SK-N-MC (cell line): Measurements from ENCODE around the gene CREB3L2.
"Not testable (repeated sequence)": the region's sequence is repeated elsewhere in the genome, so short reads cannot be mapped to it uniquely, and the experiment has no call there.

Experiments used
- DNase-seq: peaks from one replicate; pipeline ENCODE4 v3.0.0-alpha.2; 2011; ENCODE audit warnings: low read depth, low spot score
- H3K27ac ChIP-seq: fragments of 200-600 bp; sonication (generic); 2 replicates; pipeline ENCODE4 v1.5.1; 2016; ENCODE audit warnings: mixed run types
- H3K36me3 ChIP-seq: fragments of 200-600 bp; sonication (generic); 2 replicates; pipeline ENCODE4 v1.6.1; 2017; ENCODE audit warnings: antibody characterized with exemption, low read length, mixed read lengths; ENCODE audit not compliant: insufficient read depth
- H3K4me3 ChIP-seq: fragments of 200-600 bp; sonication (generic); 2 replicates; pipeline ENCODE4 v1.5.1; 2016
- H3K9ac ChIP-seq: fragments of 200-600 bp; sonication (generic); 2 replicates; pipeline ENCODE4 v1.8.0; 2017; ENCODE audit warnings: mixed run types, mixed read lengths; ENCODE audit not compliant: insufficient read length
- H3K9me3 ChIP-seq: fragments of 200-600 bp; sonication (generic); 2 replicates; pipeline ENCODE4 v1.6.1; 2017; ENCODE audit warnings: low read depth, mild to moderate bottlenecking, antibody characterized with exemption, low read length, moderate library complexity, mixed read lengths
- EZH2 ChIP-seq: fragments of 200-600 bp; sonication (generic); IDR thresholded peaks from one replicate; pipeline ENCODE4 v1.6.1; 2017; ENCODE audit warnings: antibody characterized with exemption
- FOXP2 ChIP-seq: optimal IDR thresholded peaks from 2 replicates; pipeline ENCODE3; 2011; ENCODE audit warnings: mild to moderate bottlenecking, moderate library complexity; ENCODE audit not compliant: insufficient read depth; ENCODE audit errors: extremely low read length, control extremely low read depth
- POLR2AphosphoS5 ChIP-seq: IDR thresholded peaks from 2 replicates; pipeline ENCODE4 v1.6.1; 2012; ENCODE audit warnings: mild to moderate bottlenecking, low read depth, low read length, borderline replicate concordance

CREB3L2 gene

GRCh38 chr7:137844677-137845425 lies 157.0 kb downstream of the CREB3L2 start:
- Histone ChIP-seq H3K36me3 (no peaks in the 10 kb centered on the region), H3K4me3 (no peak overlapping the region), H3K9me3 (no peaks in the 10 kb centered on the region), H3K27ac (no peak overlapping the region), H3K9ac (no peak overlapping the region)
- no peak for DNase-seq
- TF ChIP-seq FOXP2 (no peak), POLR2AphosphoS5 (no peak), EZH2 (no peak)

GRCh38 chr7:137839903-137840779 lies 161.7 kb downstream of the CREB3L2 start:
- no peak for TF ChIP-seq EZH2
- TF ChIP-seq POLR2AphosphoS5: no peak
- TF ChIP-seq FOXP2: no peak
- no peak overlapping the region for H3K4me3 ChIP-seq
- H3K9me3 ChIP-seq: no peaks in the 10 kb centered on the region
- no peak for DNase-seq
- H3K9ac ChIP-seq: no peak overlapping the region
- H3K27ac ChIP-seq: no peak overlapping the region
- no peaks in the 10 kb centered on the region for H3K36me3 ChIP-seq

DNA sequence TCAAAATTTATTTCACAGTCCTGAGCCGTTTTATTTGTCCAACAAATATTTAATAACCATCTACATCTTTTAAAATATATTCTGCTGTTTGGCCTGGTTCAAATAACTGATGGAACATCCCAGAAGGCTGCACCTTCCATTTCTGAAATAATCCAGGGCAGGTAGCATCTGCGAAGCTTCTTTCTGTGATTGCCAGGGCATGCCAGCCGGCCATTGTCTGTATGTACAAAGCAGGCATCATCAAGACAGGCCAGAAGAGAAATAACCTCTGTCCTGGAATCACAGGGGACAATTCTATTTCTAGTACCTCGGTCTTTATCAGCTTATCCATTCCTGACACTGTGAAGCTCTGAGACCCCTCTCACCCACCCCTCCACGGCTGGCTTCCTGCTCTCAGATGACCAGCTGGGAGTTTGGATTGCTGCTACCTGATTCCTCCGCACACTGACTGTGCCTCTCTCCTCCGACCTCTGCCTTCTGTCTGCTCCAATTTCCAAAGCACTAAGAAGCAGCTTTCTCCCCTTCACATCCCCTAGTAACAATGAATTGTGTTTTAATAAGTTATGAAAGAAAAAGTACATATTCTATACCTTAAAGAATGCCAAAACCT lies 163.1 kb downstream of the CREB3L2 start:
- TF ChIP-seq FOXP2 (no peak), POLR2AphosphoS5 (no peak), EZH2 (no peak)
- no peak for DNase-seq

GRCh38 chr7:137836541-137836940 lies 165.3 kb downstream of the CREB3L2 start:
- no peak for TF ChIP-seq POLR2AphosphoS5
- no peak for TF ChIP-seq EZH2
- no peak for TF ChIP-seq FOXP2
- no peaks in the 10 kb centered on the region for H3K9me3 ChIP-seq
- no peak for DNase-seq
- no peaks in the 10 kb centered on the region for H3K36me3 ChIP-seq
- H3K4me3 ChIP-seq: no peak overlapping the region
- H3K9ac ChIP-seq: no peak overlapping the region
- no peak overlapping the region for H3K27ac ChIP-seq

More for the DNA sequence above, 163.1 kb downstream of the CREB3L2 start:
- Histone ChIP-seq H3K9ac (no peak overlapping the region), H3K9me3 (no peaks in the 10 kb centered on the region), H3K36me3 (no peaks in the 10 kb centered on the region), H3K27ac (no peak overlapping the region), H3K4me3 (no peak overlapping the region)

DNA sequence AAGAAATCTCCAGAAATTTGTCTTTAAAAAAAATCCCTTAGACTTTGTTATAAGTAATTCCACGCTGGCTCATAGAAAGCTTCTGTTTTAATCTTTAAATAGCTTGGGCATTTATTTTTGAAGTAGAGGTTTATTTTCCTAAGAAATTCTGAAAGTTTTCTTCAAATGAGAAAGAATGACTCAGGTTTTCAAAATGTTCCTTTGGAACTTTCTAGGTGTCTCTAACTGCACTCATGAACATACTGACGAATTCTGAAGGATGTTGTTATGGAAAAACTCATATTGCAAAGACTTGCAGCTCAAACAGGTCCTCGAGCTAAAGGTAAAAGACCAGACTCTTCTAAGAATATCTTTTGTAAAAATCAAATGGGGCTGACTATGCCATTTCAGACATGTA lies 165.8 kb downstream of the CREB3L2 start:
- H3K27ac ChIP-seq: no peak overlapping the region
- no peak overlapping the region for H3K4me3 ChIP-seq
- no peaks in the 10 kb centered on the region for H3K9me3 ChIP-seq
- DNase-seq: no peak
- TF ChIP-seq EZH2: no peak
- TF ChIP-seq FOXP2: no peak
- TF ChIP-seq POLR2AphosphoS5: no peak
- H3K36me3 ChIP-seq: no peaks in the 10 kb centered on the region
- no peak overlapping the region for H3K9ac ChIP-seq

DNA sequence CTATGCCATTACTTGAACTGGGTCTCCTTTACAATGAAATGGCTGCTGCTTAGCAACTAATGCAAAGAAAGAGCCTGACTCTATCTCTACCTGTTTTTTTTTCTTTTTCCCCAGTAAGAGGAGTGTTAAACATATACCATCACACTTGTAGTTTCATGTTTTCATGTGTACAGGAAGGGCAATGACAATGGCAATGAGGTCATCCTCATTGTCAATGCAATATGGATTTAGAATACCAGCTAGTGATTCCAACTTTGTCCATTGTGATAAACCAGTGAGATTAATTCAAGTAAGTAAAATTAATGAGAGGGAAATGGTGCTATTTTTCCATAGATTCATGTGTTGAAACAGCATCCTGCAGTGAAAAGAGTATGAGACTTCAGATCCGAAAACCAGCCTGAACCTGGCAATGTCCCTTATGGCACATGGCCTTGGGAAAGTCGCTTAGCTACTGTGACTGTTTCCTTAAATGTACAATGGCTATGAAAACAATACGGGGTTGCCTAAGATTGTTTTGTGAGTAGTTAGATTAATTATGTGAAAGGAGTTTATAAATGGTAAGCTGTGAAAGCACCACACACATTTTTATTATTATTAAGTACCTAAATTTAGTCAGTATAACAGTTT lies 166.3 kb downstream of the CREB3L2 start:
- H3K27ac ChIP-seq: no peak overlapping the region
- H3K4me3 ChIP-seq: no peak overlapping the region
- H3K36me3 ChIP-seq: no peaks in the 10 kb centered on the region
- DNase-seq: no peak
- no peaks in the 10 kb centered on the region for H3K9me3 ChIP-seq
- H3K9ac ChIP-seq: no peak overlapping the region
- TF ChIP-seq FOXP2 (no peak), EZH2 (no peak), POLR2AphosphoS5 (no peak)

GRCh38 chr7:137834552-137834951 lies 167.3 kb downstream of the CREB3L2 start:
- no peaks in the 10 kb centered on the region for H3K9me3 ChIP-seq
- no peak overlapping the region for H3K27ac ChIP-seq
- no peak for DNase-seq
- H3K36me3 ChIP-seq: no peaks in the 10 kb centered on the region
- TF ChIP-seq FOXP2 (no peak), POLR2AphosphoS5 (no peak), EZH2 (no peak)
- no peak overlapping the region for H3K9ac ChIP-seq
- no peak overlapping the region for H3K4me3 ChIP-seq

DNA sequence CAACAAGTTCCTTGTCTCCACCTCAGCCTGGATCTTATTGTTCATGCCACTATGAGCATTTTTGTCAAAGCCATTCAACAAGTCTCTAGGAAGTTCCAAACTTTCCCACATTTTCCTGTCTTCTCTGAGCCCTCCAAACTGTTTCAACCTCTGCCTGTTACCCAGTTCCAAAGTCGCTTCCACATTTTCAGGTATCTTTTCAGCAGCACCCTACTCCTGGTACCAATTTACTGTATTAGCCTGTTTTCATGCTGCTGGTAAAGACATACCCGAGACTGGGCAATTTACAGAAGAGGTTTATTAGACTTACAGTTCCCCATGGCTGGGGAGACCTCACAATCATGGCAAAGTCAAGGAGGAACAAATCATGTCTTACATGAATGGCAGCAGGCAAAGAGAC lies 168.9 kb downstream of the CREB3L2 start:
- H3K9me3 ChIP-seq, DNase-seq, H3K27ac ChIP-seq, H3K36me3 ChIP-seq, H3K9ac ChIP-seq, H3K4me3 ChIP-seq: not testable (repeated sequence)
